Measurements from ENCODE around the gene ACSS3. TPM values are rescaled to one million over a fixed set of nuclear protein-coding genes. Genes with fewer than 3 reads are reported as not detected.
"Not testable (repeated sequence)": the region's sequence is repeated elsewhere in the genome, so short reads cannot be mapped to it uniquely, and the experiment has no call there.

Gene ACSS3
- polyA plus RNA-seq (2013, experiment 1 of 2): 15.0 TPM
- polyA plus RNA-seq (2013, experiment 2 of 2): 14.2 TPM

GRCh38 chr12:81077686-81078441 lies at the start of gene ACSS3:
Gene ACSS3, plus strand, starts transcription at chr12:81078079. Its CDS starts 42 bp downstream, at chr12:81078121.
- no peaks in the 10 kb centered on the region for H3K36me3 ChIP-seq (ENCODE audit: control insufficient read depth, insufficient read depth, low read length)
- H2BK120ac ChIP-seq (ENCODE audit: low read depth, low read length): peak within 1 kb of the TSS; percentile 90
- no peaks in the 10 kb centered on the region for H3K27me3 ChIP-seq (ENCODE audit: insufficient read depth, low read length, poor library complexity)
- H3K79me2 ChIP-seq (ENCODE audit: control insufficient read depth, insufficient read depth, low read length): peaks cover 26% of the 10 kb centered on the region
- H3K9ac ChIP-seq (ENCODE audit: low read length): peak within 1 kb of the TSS; percentile 93
- peak within 1 kb of the TSS; percentile 18 for H2AK5ac ChIP-seq (ENCODE audit: low read length)
- no peak within 1 kb of the TSS for H4K5ac ChIP-seq (ENCODE audit: low read length)
- peak within 1 kb of the TSS; percentile 37 for H3K4me2 ChIP-seq (ENCODE audit: low read length)
- H3K23ac ChIP-seq (ENCODE audit: low read length): no peak within 1 kb of the TSS
- peak within 1 kb of the TSS; percentile 66 for H3K27ac ChIP-seq (ENCODE audit: low read depth, low read length)
- peak within 1 kb of the TSS; percentile 92 for H3K56ac ChIP-seq (ENCODE audit: low read length)
- peak; percentile 98 for DNase-seq
- H3K4me1 ChIP-seq (ENCODE audit: control insufficient read depth, low read depth, low read length): peaks cover 14% of the 10 kb centered on the region
- peak within 1 kb of the TSS; percentile 73 for H3K4ac ChIP-seq (ENCODE audit: low read depth, low read length)
- H2BK5ac ChIP-seq (ENCODE audit: low read length): peak within 1 kb of the TSS; percentile 88
- H3K79me1 ChIP-seq (ENCODE audit: low read length): peaks cover 3% of the 10 kb centered on the region
- peak within 1 kb of the TSS; percentile 83 for H3K4me3 ChIP-seq (ENCODE audit: low read length)
- H2BK15ac ChIP-seq (replicated peaks; ENCODE audit: low read depth): peak within 1 kb of the TSS; percentile 78
- peak within 1 kb of the TSS; percentile 43 for H4K8ac ChIP-seq (ENCODE audit: low read depth, low read length)
- peak within 1 kb of the TSS; percentile 99 for H3K18ac ChIP-seq (ENCODE audit: low read length)
- WGBS (ENCODE audit: extremely low coverage, insufficient coverage, low lambda C conversion rate): no CpG with 5 or more reads among the region's 49 CpGs

GRCh38 chr12:81034926-81035325 lies 43.0 kb upstream of the ACSS3 start:
- no peak overlapping the region for H3K4me2 ChIP-seq (ENCODE audit: low read length)
- H3K27ac ChIP-seq (ENCODE audit: low read depth, low read length): no peak overlapping the region
- no peak overlapping the region for H2BK120ac ChIP-seq (ENCODE audit: low read depth, low read length)
- H3K4me3 ChIP-seq (ENCODE audit: low read length): no peak overlapping the region
- H4K8ac ChIP-seq (ENCODE audit: low read depth, low read length): no peak overlapping the region
- H2AK5ac ChIP-seq (ENCODE audit: low read length): no peak overlapping the region
- WGBS (ENCODE audit: extremely low coverage, insufficient coverage, low lambda C conversion rate): no CpG with 5 or more reads among the region's 1 CpG
- H3K4ac ChIP-seq (ENCODE audit: low read depth, low read length): no peak overlapping the region
- H3K56ac ChIP-seq (ENCODE audit: low read length): no peak overlapping the region
- no peak overlapping the region for H3K23ac ChIP-seq (ENCODE audit: low read length)
- H3K36me3 ChIP-seq (ENCODE audit: control insufficient read depth, insufficient read depth, low read length): no peaks in the 10 kb centered on the region
- H3K4me1 ChIP-seq (ENCODE audit: control insufficient read depth, low read depth, low read length): no peaks in the 10 kb centered on the region
- no peak for DNase-seq
- no peak overlapping the region for H3K18ac ChIP-seq (ENCODE audit: low read length)
- no peak overlapping the region for H2BK5ac ChIP-seq (ENCODE audit: low read length)
- no peaks in the 10 kb centered on the region for H3K79me1 ChIP-seq (ENCODE audit: low read length)
- H2BK15ac ChIP-seq (replicated peaks; ENCODE audit: low read depth): no peak overlapping the region
- H3K79me2 ChIP-seq (ENCODE audit: control insufficient read depth, insufficient read depth, low read length): no peaks in the 10 kb centered on the region
- H3K27me3 ChIP-seq (ENCODE audit: insufficient read depth, low read length, poor library complexity): no peaks in the 10 kb centered on the region
- H4K5ac ChIP-seq (ENCODE audit: low read length): no peak overlapping the region
- no peak overlapping the region for H3K9ac ChIP-seq (ENCODE audit: low read length)

- Histone ChIP-seq H3K4me2 (ENCODE audit: low read length) (no peak overlapping the region), H4K8ac (ENCODE audit: low read depth, low read length) (no peak overlapping the region), H3K79me1 (ENCODE audit: low read length) (no peaks in the 10 kb centered on the region), H3K4me1 (ENCODE audit: control insufficient read depth, low read depth, low read length) (no peaks in the 10 kb centered on the region), H3K79me2 (ENCODE audit: control insufficient read depth, insufficient read depth, low read length) (no peaks in the 10 kb centered on the region), H2BK120ac (ENCODE audit: low read depth, low read length) (no peak overlapping the region), H3K56ac (ENCODE audit: low read length) (no peak overlapping the region), H2BK5ac (ENCODE audit: low read length) (no peak overlapping the region), H3K23ac (ENCODE audit: low read length) (no peak overlapping the region), H3K9ac (ENCODE audit: low read length) (no peak overlapping the region), H3K4me3 (ENCODE audit: low read length) (no peak overlapping the region), H3K27ac (ENCODE audit: low read depth, low read length) (no peak overlapping the region), H3K36me3 (ENCODE audit: control insufficient read depth, insufficient read depth, low read length) (no peaks in the 10 kb centered on the region), H3K27me3 (ENCODE audit: insufficient read depth, low read length, poor library complexity) (no peaks in the 10 kb centered on the region), H2AK5ac (ENCODE audit: low read length) (no peak overlapping the region), H2BK15ac (replicated peaks; ENCODE audit: low read depth) (no peak overlapping the region), H4K5ac (ENCODE audit: low read length) (no peak overlapping the region), H3K18ac (ENCODE audit: low read length) (no peak overlapping the region), H3K4ac (ENCODE audit: low read depth, low read length) (no peak overlapping the region)
- no CpG with 5 or more reads among the region's 2 CpGs for WGBS (ENCODE audit: extremely low coverage, insufficient coverage, low lambda C conversion rate)
- DNase-seq: no peak
Observed at GRCh38 chr12:81039231-81039630, 38.6 kb upstream of the ACSS3 start.

- no CpG with 5 or more reads among the region's 1 CpG for WGBS (ENCODE audit: extremely low coverage, insufficient coverage, low lambda C conversion rate)
- Histone ChIP-seq H3K79me2 (ENCODE audit: control insufficient read depth, insufficient read depth, low read length) (no peaks in the 10 kb centered on the region), H3K56ac (ENCODE audit: low read length) (no peak overlapping the region), H2BK15ac (replicated peaks; ENCODE audit: low read depth) (no peak overlapping the region), H2BK120ac (ENCODE audit: low read depth, low read length) (no peak overlapping the region), H3K4me2 (ENCODE audit: low read length) (no peak overlapping the region), H3K4ac (ENCODE audit: low read depth, low read length) (no peak overlapping the region), H3K18ac (ENCODE audit: low read length) (no peak overlapping the region), H3K36me3 (ENCODE audit: control insufficient read depth, insufficient read depth, low read length) (no peaks in the 10 kb centered on the region), H4K5ac (ENCODE audit: low read length) (no peak overlapping the region), H3K79me1 (ENCODE audit: low read length) (no peaks in the 10 kb centered on the region), H3K23ac (ENCODE audit: low read length) (no peak overlapping the region), H3K4me1 (ENCODE audit: control insufficient read depth, low read depth, low read length) (no peaks in the 10 kb centered on the region), H4K8ac (ENCODE audit: low read depth, low read length) (no peak overlapping the region), H2BK5ac (ENCODE audit: low read length) (no peak overlapping the region), H2AK5ac (ENCODE audit: low read length) (no peak overlapping the region), H3K27ac (ENCODE audit: low read depth, low read length) (no peak overlapping the region), H3K9ac (ENCODE audit: low read length) (no peak overlapping the region), H3K27me3 (ENCODE audit: insufficient read depth, low read length, poor library complexity) (no peaks in the 10 kb centered on the region), H3K4me3 (ENCODE audit: low read length) (no peak overlapping the region)
- no peak for DNase-seq
Observed at GRCh38 chr12:81043979-81044740, 33.7 kb upstream of the ACSS3 start.

- H3K79me1 ChIP-seq (ENCODE audit: low read length); DNase-seq; H3K4me1 ChIP-seq (ENCODE audit: control insufficient read depth, low read depth, low read length); H3K4me2 ChIP-seq (ENCODE audit: low read length); H4K8ac ChIP-seq (ENCODE audit: low read depth, low read length); H3K4me3 ChIP-seq (ENCODE audit: low read length); H2BK15ac ChIP-seq (replicated peaks; ENCODE audit: low read depth); H3K27me3 ChIP-seq (ENCODE audit: insufficient read depth, low read length, poor library complexity); H3K36me3 ChIP-seq (ENCODE audit: control insufficient read depth, insufficient read depth, low read length); H3K4ac ChIP-seq (ENCODE audit: low read depth, low read length); H3K79me2 ChIP-seq (ENCODE audit: control insufficient read depth, insufficient read depth, low read length); H3K27ac ChIP-seq (ENCODE audit: low read depth, low read length); H4K5ac ChIP-seq (ENCODE audit: low read length); H2AK5ac ChIP-seq (ENCODE audit: low read length); H3K23ac ChIP-seq (ENCODE audit: low read length); H3K18ac ChIP-seq (ENCODE audit: low read length); H2BK5ac ChIP-seq (ENCODE audit: low read length); H3K9ac ChIP-seq (ENCODE audit: low read length); H2BK120ac ChIP-seq (ENCODE audit: low read depth, low read length); H3K56ac ChIP-seq (ENCODE audit: low read length): not testable (repeated sequence)
- no CpG with 5 or more reads among the region's 11 CpGs for whole genome bisulfite sequencing (ENCODE audit: extremely low coverage, insufficient coverage, low lambda C conversion rate)
Observed at GRCh38 chr12:81064971-81065370, 12.9 kb upstream of the ACSS3 start.

Data from mesendoderm (in vitro differentiated cells).